ENCODE measurements around the gene SHFL. TPM values are rescaled to one million over a fixed set of nuclear protein-coding genes. Genes with fewer than 3 reads are reported as not detected.

SHFL gene
- total RNA-seq, 6 experiments from 2014 or later: 68.5 to 119 (median 88.9) TPM

DNA sequence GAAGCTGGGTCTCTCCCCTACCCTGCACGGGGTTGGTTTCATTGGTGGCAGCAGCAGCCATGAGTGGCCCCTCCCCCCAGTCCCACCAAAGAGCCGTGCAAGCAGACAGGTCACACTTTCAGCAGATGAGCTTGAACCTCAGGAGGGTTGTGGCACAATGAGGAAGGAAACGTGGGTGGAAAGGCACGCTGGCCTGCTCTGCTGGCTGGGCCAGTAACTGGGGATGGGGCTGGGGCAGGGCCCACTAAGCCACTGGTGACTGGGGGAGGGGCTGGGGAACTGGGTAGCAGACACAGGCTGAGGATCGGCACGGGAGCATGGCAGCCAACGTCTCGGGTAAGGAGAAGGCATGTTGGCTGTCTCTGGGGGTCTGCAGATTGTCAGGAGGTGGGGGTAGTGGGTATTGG lies 25.3 kb downstream of the SHFL start, which contains the start of gene P2RY11:
P2RY11 (plus strand) TSS at position 289 of the 407 bp plus-strand sequence; CDS start at position 318, 29 bp downstream.
- H3K4me3 ChIP-seq: peak within 1 kb of the TSS in 1 of 3 donors; percentile 10
- ATAC-seq: peak in 1 of 4 donors; percentile 9
- TF ChIP-seq, protein P1, sequence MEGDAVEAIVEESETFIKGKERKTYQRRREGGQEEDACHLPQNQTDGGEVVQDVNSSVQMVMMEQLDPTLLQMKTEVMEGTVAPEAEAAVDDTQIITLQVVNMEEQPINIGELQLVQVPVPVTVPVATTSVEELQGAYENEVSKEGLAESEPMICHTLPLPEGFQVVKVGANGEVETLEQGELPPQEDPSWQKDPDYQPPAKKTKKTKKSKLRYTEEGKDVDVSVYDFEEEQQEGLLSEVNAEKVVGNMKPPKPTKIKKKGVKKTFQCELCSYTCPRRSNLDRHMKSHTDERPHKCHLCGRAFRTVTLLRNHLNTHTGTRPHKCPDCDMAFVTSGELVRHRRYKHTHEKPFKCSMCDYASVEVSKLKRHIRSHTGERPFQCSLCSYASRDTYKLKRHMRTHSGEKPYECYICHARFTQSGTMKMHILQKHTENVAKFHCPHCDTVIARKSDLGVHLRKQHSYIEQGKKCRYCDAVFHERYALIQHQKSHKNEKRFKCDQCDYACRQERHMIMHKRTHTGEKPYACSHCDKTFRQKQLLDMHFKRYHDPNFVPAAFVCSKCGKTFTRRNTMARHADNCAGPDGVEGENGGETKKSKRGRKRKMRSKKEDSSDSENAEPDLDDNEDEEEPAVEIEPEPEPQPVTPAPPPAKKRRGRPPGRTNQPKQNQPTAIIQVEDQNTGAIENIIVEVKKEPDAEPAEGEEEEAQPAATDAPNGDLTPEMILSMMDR (IDR thresholded peaks at IDR 0.05): no peak
- TF ChIP-seq POLR2A (IDR thresholded peaks at IDR 0.05): no peak

DNA sequence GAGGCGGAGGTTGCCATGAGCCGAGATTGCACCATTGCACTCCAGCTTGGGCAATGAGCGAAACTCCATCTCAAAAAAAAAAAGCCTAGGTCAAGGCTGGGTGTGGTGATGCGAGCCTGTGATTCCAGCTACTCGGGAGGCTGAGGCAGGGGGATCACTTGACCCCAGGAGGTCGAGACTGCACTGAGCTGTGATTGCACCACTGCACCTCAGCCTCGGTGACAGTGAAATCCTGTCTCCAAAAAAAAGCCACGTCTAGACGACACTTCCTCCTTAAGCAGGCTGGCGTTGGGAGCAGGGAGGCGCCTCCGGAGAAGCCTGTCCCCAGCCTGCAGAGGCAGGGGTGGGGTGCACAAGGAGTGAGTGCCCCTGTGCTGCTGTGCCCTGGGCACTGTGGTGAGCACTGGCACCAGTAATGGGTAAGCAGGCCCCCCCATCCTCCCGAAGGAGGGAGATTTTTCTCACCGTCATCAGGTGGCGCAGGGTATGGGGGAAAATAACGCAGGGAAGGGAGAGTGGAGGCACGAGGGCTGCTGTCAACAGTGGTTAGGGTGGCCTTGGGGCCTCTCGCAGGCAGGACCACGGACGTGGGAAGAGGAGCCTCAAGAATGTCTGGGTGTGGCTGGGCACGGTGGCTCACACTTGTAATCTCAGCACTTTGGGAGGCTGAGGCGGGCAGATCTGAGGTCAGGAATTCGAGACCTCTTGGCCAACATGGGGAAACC lies 26.1 kb downstream of the SHFL start:
- no peaks in the 10 kb centered on the region for H3K9me3 ChIP-seq
- DNase-seq (no peak), ATAC-seq (peak; percentile 2 to 8 (median 4))
- intact Hi-C loops (cut with DNase I): no loop called here
- peaks cover 0 to 69% (median 31%) of the 10 kb centered on the region in 4 donors for H3K36me3 ChIP-seq
- no peak overlapping the region for H3K27ac ChIP-seq
- 57% methylated on average over 13 of the region's 23 CpGs for WGBS (ENCODE audit: insufficient coverage, low coverage, low lambda C conversion rate, missing lambda C conversion rate)
- H3K4me3 ChIP-seq: peak overlapping the region in 1 of 3 donors; percentile 10
- peaks cover 0 to 1% (median under 1%) of the 10 kb centered on the region in 4 donors for H3K4me1 ChIP-seq
- no peaks in the 10 kb centered on the region for H3K27me3 ChIP-seq
- no peak for TF ChIP-seq POLR2A (IDR thresholded peaks at IDR 0.05)
- TF ChIP-seq, protein P1 (IDR thresholded peaks at IDR 0.05): no peak

More for the DNA sequence above, 25.3 kb downstream of the SHFL start, which contains the start of gene P2RY11:
- intact Hi-C loops (cut with DNase I): no loop called here
- no peaks in the 10 kb centered on the region for H3K27me3 ChIP-seq
- H3K4me1 ChIP-seq: peaks cover 0 to 7% (median 3%) of the 10 kb centered on the region in 4 donors
- DNase-seq: no peak
- peaks cover 0 to 61% (median 27%) of the 10 kb centered on the region in 4 donors for H3K36me3 ChIP-seq
- no peaks in the 10 kb centered on the region for H3K9me3 ChIP-seq
- no peak within 1 kb of the TSS for H3K27ac ChIP-seq
- 42% methylated on average over 4 of the region's 8 CpGs for WGBS (ENCODE audit: insufficient coverage, low coverage, low lambda C conversion rate, missing lambda C conversion rate)

- DNase-seq (peak in 2 of 3 donors; percentile 68 to 71), ATAC-seq (peak; percentile 54 to 74 (median 68))
- H3K27me3 ChIP-seq: no peaks in the 10 kb centered on the region
- no peaks in the 10 kb centered on the region for H3K4me1 ChIP-seq
- intact Hi-C loops (cut with DNase I): no loop called here
- 7% methylated on average over 7 of the region's 25 CpGs for WGBS (ENCODE audit: insufficient coverage, low coverage, low lambda C conversion rate, missing lambda C conversion rate)
- H3K4me3 ChIP-seq: peak overlapping the region in 1 of 3 donors; percentile 4
- peaks cover 0 to 69% (median 31%) of the 10 kb centered on the region in 4 donors for H3K36me3 ChIP-seq
- H3K27ac ChIP-seq: no peak overlapping the region
- TF ChIP-seq POLR2A (IDR thresholded peaks at IDR 0.05): no peak
- TF ChIP-seq, protein P1 (IDR thresholded peaks at IDR 0.05): peak; percentile 55 to 64 (median 59)
- no peaks in the 10 kb centered on the region for H3K9me3 ChIP-seq
Measured at GRCh38 chr19:10112895-10113591, 26.9 kb downstream of the SHFL start.

DNA sequence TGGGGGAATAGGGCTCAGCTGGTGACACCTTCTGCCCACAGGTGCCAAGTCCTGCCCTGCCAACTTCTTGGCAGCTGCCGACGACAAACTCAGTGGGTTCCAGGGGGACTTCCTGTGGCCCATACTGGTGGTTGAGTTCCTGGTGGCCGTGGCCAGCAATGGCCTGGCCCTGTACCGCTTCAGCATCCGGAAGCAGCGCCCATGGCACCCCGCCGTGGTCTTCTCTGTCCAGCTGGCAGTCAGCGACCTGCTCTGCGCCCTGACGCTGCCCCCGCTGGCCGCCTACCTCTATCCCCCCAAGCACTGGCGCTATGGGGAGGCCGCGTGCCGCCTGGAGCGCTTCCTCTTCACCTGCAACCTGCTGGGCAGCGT lies 27.5 kb downstream of the SHFL start:
- TF ChIP-seq, protein P1 (IDR thresholded peaks at IDR 0.05): no peak
- no peak for TF ChIP-seq POLR2A (IDR thresholded peaks at IDR 0.05)
- Histone ChIP-seq H3K27ac (no peak overlapping the region), H3K27me3 (no peaks in the 10 kb centered on the region), H3K9me3 (no peaks in the 10 kb centered on the region), H3K4me1 (no peaks in the 10 kb centered on the region), H3K4me3 (no peak overlapping the region), H3K36me3 (peaks cover 0 to 69% (median 29%) of the 10 kb centered on the region in 4 donors)
- ATAC-seq: peak in 3 of 4 donors; percentile 1 to 7 (median 3)
- intact Hi-C loops (cut with DNase I): no loop called here
- no CpG with 5 or more reads among the region's 19 CpGs for WGBS (ENCODE audit: insufficient coverage, low coverage, low lambda C conversion rate, missing lambda C conversion rate)
- no peak for DNase-seq

Data from right lobe of liver (tissue), 6 donors.